ENCODE measurements around the gene DICER1.

- no peak for TF ChIP-seq CTCF (IDR thresholded peaks at IDR 0.05)
- TF ChIP-seq ZFX (IDR thresholded peaks at IDR 0.05; ENCODE audit: borderline replicate concordance): no peak
Observed at GRCh38 chr14:95185033-95185766, 27.9 kb upstream of the DICER1 start.
